Upper lobe of right lung (tissue), 1 donor: ENCODE results near the gene RDH13. TPM values are rescaled to one million over a fixed set of nuclear protein-coding genes. Genes with fewer than 3 reads are reported as not detected.
"Not testable (repeated sequence)": the region's sequence is repeated elsewhere in the genome, so short reads cannot be mapped to it uniquely, and the experiment has no call there.

Source experiments
- ATAC-seq: fragments of 200-7000 bp; cut with Tn5 transposase; one replicate; pipeline ENCODE4 v1.9.1; 2020; ENCODE audit warnings: mild to moderate bottlenecking, moderate library complexity
- DNase-seq: peaks from one replicate; pipeline ENCODE4 v3.0.0-alpha.2; 2020
- H3K27ac ChIP-seq: fragments of 200-600 bp; one replicate; pipeline ENCODE4 v1.8.0; 2022
- H3K27me3 ChIP-seq: fragments of 200-600 bp; one replicate; pipeline ENCODE4 v1.8.0; 2022; ENCODE audit warnings: mild to moderate bottlenecking
- H3K36me3 ChIP-seq: fragments of 200-600 bp; one replicate; pipeline ENCODE4 v1.8.0; 2022
- H3K4me1 ChIP-seq: fragments of 200-600 bp; one replicate; pipeline ENCODE4 v1.8.0; 2022
- H3K4me3 ChIP-seq: fragments of 200-600 bp; one replicate; pipeline ENCODE4 v1.8.0; 2022; ENCODE audit warnings: mild to moderate bottlenecking
- H3K9me3 ChIP-seq: fragments of 200-600 bp; one replicate; pipeline ENCODE4 v1.8.0; 2022
- intact Hi-C: fragments of 100-400 bp; cut with DNase I; formaldehyde crosslinking; loops from one replicate; pipeline ENCODE4 v1.11.0; 2022
- total RNA-seq: library from RNA; stranded (reverse); fragmentation: NEBNext Ultra II Directional; extraction: Animal tissue kit (Norgen Biotek cat#: 25700); gene quantifications from one replicate; pipeline ENCODE4 v1.2.1, GENCODE V29; 2021
- TF ChIP-seq, protein P1 (sequence below): fragments of 200-600 bp; IDR thresholded peaks from one replicate; pipeline ENCODE4 v1.8.0; 2022; ENCODE audit warnings: antibody characterized with exemption
- donor health status: DM: no; HTN: yes; CAD: no; lungs with severe emphysema.

Gene RDH13
- total RNA-seq, 1 donor from 2014 or later, result 30.0 TPM

DNA sequence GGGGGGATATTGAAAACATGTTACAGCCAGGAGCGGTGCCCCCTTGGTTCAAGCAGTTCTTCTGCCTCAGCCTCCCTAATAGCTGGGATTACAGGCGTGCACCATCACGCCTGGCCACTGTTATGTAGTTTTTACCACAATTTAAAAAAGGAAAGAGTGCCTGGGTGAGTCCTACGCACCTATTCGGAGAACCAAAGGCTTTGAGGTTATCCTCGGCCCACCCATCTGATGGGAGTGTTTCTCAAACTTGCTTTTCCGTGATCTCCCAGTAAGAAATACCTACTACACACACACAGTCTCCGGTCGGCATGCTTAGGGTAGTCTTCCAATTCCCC lies 20.6 kb downstream of the RDH13 start:
- Histone ChIP-seq H3K36me3 (peaks cover 43% of the 10 kb centered on the region), H3K27ac (no peak overlapping the region), H3K4me1 (no peaks in the 10 kb centered on the region), H3K27me3 (no peaks in the 10 kb centered on the region), H3K4me3 (no peak overlapping the region), H3K9me3 (no peaks in the 10 kb centered on the region)
- no peak for DNase-seq
- ATAC-seq, result no peak
- TF ChIP-seq, protein P1, sequence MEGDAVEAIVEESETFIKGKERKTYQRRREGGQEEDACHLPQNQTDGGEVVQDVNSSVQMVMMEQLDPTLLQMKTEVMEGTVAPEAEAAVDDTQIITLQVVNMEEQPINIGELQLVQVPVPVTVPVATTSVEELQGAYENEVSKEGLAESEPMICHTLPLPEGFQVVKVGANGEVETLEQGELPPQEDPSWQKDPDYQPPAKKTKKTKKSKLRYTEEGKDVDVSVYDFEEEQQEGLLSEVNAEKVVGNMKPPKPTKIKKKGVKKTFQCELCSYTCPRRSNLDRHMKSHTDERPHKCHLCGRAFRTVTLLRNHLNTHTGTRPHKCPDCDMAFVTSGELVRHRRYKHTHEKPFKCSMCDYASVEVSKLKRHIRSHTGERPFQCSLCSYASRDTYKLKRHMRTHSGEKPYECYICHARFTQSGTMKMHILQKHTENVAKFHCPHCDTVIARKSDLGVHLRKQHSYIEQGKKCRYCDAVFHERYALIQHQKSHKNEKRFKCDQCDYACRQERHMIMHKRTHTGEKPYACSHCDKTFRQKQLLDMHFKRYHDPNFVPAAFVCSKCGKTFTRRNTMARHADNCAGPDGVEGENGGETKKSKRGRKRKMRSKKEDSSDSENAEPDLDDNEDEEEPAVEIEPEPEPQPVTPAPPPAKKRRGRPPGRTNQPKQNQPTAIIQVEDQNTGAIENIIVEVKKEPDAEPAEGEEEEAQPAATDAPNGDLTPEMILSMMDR, result no peak
- intact Hi-C loops, result no loop called here

DNA sequence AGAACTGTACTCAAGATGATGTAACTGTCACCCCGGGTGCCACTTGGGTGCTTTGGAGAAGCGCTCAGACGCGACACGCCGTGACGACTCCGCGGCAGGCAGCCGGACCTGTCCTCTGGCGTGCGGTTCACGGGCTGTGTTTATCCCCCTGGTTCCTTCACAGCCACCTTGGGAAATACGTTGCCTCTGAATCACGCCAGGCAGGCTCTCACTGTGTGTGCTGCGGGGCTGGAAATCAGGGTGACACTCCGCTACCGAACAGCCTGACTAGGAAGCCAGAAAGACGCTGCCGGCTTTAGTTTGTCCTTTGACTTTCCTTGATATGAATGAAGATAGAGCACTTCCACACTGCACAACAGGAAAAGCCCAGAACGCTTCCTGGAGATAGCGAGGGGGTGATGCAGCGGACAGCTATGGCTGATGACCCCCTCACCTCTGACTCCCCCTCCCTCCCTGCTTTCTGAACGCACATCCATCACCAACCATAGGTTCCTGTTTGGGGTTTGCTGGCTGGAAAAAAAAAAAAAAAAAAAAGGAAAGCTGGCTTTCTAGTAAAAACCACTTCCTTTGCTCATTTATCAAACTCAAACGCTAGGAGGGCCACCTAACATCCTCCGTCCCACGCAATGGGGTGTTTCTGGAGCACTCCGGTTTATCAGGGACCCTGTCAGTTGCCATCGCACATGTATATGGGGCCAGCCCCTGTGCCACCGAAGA lies 21.2 kb downstream of the RDH13 start:
- no peak overlapping the region for H3K27ac ChIP-seq
- no peaks in the 10 kb centered on the region for H3K27me3 ChIP-seq
- no peak overlapping the region for H3K4me3 ChIP-seq
- peaks cover 38% of the 10 kb centered on the region for H3K36me3 ChIP-seq
- DNase-seq (peak; percentile 60), ATAC-seq (peak; percentile 25)
- H3K9me3 ChIP-seq, result no peaks in the 10 kb centered on the region
- TF ChIP-seq, protein P1, result no peak
- no peaks in the 10 kb centered on the region for H3K4me1 ChIP-seq
- intact Hi-C loops, result no loop called here

DNA sequence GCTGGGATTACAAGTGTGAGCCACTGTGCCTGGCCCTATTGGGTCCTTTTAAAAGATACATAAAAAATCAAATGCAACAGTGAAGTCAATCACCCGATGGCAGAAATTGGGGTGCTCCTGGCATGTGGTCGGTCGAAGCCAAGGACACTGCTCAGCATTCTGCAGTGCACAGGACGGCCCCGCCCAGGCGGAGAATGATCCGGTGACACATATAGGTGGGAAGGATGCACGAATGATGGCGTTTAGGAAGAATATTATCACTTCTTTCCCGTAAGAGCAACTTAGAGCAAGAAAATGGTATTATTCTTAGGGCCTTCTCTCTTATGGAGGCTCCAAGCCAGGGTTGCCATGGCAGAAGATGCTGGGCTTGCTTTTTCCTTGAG lies 21.7 kb downstream of the RDH13 start:
- TF ChIP-seq, protein P1, result no peak
- Histone ChIP-seq H3K36me3 (peaks cover 32% of the 10 kb centered on the region), H3K27ac (no peak overlapping the region), H3K9me3 (no peaks in the 10 kb centered on the region), H3K4me1 (no peaks in the 10 kb centered on the region), H3K27me3 (no peaks in the 10 kb centered on the region), H3K4me3 (no peak overlapping the region)
- intact Hi-C loops, result no loop called here
- ATAC-seq, result no peak
- DNase-seq, result peak; percentile 44

DNA sequence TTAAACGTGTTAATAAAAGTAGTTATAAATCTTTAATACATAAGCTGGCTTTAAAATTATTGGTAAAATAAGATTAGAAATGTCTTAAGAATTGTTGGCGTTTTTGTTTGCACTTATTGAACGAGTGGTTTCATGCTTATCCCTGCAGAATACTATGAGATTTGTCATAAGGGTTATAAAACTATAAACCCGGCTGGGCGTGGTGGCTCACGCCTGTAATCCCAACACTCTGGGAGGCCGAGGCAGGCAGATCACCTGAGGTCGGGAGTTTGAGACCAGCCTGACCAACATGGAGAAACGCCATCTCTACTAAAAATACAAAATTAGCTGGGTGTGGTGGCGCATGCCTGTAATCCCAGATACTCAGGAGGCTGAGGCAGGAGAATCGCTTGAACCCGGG lies 22.3 kb downstream of the RDH13 start:
- H3K4me1 ChIP-seq, intact Hi-C loops, H3K27ac ChIP-seq, H3K27me3 ChIP-seq, ATAC-seq, DNase-seq, H3K4me3 ChIP-seq, H3K9me3 ChIP-seq: not testable (repeated sequence)
- H3K36me3 ChIP-seq, result peaks cover 27% of the 10 kb centered on the region

DNA sequence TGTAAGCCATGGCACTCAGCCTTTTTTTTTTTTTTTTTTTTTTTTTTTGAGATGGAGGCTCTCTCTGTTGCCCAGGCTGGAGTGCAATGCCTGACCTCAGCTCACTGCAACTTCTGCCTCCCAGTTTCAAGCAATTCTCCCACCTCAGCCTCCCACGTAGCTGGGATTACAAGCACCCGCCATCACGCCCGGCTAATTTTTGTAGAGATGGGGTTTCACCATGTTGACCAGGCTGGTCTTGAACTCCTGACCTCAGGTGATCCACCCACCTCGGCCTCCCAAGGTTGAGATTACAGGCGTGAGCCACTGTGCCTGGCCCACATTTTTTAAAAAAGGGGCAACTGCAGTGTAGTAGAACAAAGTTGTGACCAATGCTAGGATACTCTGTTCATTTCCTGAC lies 25.3 kb downstream of the RDH13 start:
- H3K27ac ChIP-seq, H3K4me1 ChIP-seq, DNase-seq, H3K36me3 ChIP-seq, intact Hi-C loops, H3K4me3 ChIP-seq, H3K27me3 ChIP-seq, H3K9me3 ChIP-seq, ATAC-seq: not testable (repeated sequence)

DNA sequence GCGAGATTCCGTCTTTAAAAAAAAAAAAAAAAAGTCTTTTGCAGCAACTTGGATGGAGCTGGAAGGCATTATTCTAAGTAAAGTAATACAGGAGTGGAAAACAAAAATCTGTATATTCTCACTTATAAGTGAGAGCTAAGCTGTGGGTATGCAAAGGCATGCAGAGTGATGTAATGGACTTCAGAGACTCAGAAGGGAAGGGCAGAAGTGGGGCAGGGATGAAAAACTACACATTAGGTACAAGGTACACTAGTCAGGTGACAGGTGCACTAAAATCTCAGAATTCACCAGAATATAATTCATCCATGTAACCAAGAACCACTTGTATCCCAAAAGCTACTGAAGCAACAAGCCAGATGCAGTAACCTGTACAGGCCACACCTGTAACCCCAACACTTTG lies 26.9 kb downstream of the RDH13 start:
- intact Hi-C loops, result no loop called here
- no peaks in the 10 kb centered on the region for H3K36me3 ChIP-seq

More for the DNA sequence above, 26.9 kb downstream of the RDH13 start:
- TF ChIP-seq, protein P1, result no peak
- H3K4me3 ChIP-seq, result no peak overlapping the region
- H3K27me3 ChIP-seq, result no peaks in the 10 kb centered on the region
- no peak for ATAC-seq
- H3K9me3 ChIP-seq, result no peaks in the 10 kb centered on the region
- DNase-seq, result no peak
- no peak overlapping the region for H3K27ac ChIP-seq
- no peaks in the 10 kb centered on the region for H3K4me1 ChIP-seq
